SKM-1 treated with dmso at 0.1 percent for 144 hours (cell line): ENCODE data around the gene PALD1.
"Not testable (repeated sequence)": the region's sequence is repeated elsewhere in the genome, so short reads cannot be mapped to it uniquely, and the experiment has no call there.

Source experiments
- DNase-seq: peaks from one replicate; lab custom pipeline; 2025; ENCODE audit not compliant: unreplicated experiment; lab: John Stamatoyannopoulos, UW

Gene PALD1

DNA sequence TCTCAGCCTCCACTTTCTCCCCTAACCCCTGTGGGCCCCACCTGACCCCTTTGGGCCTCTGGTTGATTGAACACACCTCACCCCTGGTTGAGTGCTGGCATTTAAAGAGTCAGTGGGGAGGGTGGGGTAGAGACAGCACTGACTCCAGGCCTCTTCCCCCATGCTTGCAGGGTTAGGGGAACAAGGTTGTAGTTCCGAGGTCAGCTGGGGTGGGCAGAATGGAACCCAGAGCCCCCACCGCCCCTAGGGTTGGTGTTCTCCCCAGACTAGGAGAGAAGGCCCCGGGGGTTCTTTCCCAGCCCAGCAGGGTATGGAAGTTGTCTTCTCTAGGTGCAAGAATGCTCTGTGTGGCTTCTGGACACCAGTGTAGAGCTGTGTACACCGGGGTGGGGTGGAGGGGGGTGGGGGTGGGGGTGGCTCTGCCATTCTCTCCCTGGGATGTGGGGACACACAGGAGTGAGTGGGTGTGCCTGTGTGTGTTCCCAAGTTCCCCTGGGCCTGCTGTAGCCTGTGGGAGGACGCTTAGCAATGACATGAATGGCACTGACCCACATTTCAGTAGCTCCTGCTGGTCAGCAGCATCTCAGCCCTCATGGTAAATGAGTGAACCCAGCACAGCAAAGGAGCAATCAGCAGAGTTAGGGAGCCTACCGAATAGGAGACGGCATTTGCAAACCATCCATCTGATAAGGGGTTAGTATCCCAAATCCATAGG lies 90.4 kb downstream of the PALD1 start:
- DNase-seq: no peak

GRCh38 chr10:70571236-70571635 lies 92.7 kb downstream of the PALD1 start:
- no peak for DNase-seq

DNA sequence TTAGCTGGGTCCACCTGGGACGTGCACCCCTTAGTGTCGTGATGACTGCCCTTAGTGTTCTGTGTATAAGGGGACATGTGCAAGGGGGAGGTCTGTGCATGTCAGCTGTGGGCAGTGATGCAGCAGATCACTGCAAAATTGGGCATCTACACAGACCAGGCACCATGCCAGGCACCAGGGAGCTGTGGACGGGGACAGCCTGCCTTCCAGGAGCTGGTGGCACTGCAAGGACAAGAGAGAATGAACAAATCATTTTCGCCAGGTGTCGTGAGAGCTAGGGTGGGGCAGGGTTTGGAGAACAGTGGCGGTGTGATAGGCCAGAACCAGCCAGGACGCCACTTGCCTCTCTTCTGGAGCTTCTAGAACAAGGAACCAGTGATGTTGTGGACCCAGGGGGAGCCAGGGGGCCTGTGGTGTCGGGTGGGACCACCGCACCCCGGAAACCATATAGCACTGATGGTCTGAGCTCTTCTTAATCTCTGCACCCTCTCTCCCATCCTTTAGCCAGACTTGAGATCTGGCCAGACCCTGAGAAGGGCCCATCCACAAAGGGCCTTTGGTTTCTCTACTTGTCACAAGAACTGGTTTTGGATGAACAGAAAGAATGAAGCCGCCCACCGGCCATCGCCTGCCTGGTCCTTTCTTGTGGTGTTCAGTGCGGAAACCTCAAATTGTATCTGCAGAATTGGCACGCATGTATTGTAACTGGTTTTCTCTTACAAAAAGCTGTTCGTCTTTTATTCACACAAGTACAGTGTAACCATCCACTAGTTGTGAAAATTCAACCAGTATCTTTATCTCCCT lies 93.3 kb downstream of the PALD1 start:
- DNase-seq: no peak

DNA sequence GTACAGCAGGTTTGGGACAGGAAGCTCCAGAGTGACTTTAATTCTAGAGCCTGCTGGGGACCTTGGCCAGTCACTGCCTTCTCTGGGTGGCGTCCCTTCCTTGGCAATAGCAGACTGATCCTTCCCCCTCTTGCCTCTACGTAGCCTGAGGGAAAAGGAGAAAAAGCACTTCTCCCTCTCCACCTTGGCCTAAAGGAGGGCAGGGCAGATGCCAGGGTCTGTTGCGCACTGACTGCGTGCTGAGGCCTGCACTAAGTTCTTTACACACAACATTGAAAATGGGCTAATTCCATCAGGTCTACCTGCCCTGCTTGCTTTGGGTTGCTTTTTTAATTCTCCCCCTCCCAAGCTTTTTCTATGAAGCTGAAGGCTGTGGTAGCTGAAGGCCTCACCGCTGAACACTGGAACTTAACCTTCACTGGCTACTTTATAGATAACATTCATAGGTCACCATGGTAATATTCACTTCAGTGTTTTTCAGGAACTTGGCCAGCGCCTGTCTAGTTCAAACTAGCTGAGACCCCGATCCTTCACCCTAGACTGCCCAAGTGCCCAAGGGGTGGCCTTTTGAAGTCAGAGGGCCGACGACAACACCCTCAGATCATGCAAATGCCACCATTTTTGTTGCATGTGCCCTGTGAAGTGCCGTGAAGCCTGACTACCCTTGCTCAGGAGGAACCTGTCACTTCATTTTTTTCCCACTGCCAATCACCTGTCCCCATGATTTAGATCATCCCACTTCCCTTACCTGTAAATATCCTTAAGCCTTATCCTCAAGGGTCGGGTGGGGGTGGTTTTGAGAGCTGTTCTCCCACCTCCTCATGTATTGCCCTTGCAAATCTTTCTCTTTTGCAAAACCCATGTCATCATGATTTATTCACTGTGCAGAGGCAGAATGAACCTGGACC lies 95.3 kb downstream of the PALD1 start:
- no peak for DNase-seq

DNA sequence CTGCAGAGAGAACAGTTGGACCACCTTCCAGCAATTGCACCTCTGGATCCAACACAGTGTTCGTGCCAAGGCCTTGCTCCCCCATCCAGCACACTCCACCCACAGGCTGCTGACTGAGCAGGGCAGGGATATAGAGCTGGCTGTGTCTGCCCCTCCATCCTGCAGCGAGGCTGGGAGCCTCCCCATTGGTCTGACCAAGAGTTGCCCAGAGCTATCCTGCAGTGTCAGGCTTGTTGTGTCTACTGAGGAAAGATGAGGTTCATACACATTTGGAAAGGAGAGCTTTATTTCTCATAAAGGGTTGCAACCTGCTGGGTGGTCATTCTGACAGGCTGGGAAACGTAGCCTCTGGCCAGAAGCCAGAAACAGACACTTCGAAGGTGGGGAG lies 96.9 kb downstream of the PALD1 start:
- DNase-seq: no peak

DNA sequence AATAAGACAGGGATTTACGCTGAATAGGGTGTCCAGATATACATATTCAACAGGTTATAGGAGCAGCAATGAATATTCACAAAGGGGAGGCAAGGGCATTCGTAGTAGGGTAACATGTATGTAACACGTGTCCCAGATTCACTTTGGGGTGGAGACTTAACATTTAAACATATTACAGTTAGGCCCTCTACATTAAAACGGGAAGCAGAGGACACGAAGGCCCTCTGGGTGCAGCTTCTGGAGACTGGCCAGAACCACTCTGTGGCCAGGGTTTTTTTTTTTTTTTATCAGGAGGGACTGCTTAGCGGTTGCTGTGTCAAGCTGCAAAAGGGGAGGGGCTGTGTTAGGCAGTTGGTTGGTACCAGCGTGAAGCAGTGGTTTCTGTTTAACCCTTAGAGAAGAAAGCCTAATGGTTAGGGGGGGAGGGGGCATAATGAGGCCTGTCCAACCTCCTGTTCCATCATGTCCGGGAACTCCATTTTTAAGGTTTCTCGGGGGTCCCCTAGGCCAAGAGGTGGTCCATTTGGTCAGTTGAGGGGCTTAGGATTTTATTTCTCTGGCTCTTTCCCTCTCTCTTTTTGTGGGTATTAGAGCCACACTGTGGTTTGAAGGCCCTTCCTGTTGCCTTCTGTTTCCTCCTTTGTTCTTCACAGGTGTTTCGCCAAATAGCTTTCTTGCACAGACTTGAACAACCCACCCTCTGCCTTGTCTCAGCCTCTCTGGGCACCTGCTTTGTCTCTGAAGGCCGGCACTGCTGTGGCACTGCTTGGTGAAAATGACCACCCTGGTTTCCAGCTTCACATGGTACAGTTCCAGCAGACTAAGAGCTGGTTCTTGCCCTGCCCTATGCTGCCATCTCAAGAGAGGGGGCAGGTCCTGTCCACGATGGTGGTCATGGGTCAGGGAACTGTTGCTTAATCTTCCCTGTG lies 97.6 kb downstream of the PALD1 start:
- DNase-seq: peak; percentile 89

GRCh38 chr10:70576803-70577517 lies 98.4 kb downstream of the PALD1 start:
- peak; percentile 32 for DNase-seq

- DNase-seq: peak; percentile 37
These were observed 99.9 kb downstream of the PALD1 start for GRCh38 chr10:70578371-70578947.

DNA sequence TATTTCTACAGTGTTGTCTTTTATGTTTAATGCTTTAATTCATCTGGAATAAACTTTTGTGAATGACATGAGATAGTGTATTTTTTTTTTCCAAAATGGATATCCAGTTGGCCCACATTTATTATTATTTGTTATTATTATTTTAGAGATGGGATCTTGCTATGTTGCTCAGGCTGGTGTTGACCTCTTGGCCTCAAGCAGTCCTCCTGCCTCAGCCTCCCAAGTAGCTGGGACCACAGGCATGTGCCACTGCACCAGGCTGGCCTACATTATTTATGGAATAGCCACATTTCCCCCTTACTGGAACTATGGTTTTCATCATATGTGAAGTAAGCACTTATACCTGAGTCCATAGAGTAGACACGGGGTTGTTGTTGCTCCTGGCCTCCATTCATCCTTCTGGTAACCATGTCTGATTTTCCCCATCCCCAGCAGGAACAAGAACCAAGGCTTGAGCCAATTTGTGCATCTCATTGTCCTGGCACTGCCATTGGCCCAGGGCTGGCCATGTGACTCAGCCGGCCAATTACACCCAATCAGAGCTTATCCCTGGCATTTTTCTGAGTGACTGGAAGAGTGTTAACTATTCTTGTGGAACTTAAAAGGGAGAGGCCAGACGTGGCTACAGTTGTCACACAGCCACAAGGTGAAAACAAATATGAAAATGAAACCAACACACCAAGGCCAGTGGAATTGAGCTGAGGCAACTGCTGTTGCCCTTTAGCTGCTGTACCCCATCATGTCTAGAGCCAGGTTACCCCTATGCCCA lies 100.9 kb downstream of the PALD1 start:
- DNase-seq: no peak

GRCh38 chr10:70581176-70581575 lies 102.6 kb downstream of the PALD1 start:
- DNase-seq: not testable (repeated sequence)

GRCh38 chr10:70582793-70583668 lies 104.5 kb downstream of the PALD1 start:
- no peak for DNase-seq

- no peak for DNase-seq
These were observed 105.1 kb downstream of the PALD1 start for GRCh38 chr10:70583669-70584037.

DNA sequence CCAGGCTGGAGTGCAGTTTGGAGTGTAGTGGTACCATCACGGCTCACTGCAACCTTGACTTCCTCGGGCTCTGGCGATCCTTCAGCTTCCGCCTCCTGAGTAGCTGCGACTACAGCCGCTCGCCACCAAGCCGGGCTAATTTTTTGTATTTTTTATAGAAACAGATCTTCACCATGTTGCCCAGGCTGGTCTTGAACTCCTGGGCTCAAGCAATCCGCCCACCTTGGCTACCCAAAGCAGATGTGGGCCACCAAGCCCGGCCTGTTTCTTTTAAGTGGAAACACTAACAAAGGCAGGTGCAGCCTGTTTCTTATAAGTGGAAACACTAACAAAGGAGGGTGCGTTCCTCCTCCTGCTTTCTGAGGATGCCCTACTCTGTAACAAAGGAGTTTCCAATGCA lies 105.8 kb downstream of the PALD1 start:
- no peak for DNase-seq

DNA sequence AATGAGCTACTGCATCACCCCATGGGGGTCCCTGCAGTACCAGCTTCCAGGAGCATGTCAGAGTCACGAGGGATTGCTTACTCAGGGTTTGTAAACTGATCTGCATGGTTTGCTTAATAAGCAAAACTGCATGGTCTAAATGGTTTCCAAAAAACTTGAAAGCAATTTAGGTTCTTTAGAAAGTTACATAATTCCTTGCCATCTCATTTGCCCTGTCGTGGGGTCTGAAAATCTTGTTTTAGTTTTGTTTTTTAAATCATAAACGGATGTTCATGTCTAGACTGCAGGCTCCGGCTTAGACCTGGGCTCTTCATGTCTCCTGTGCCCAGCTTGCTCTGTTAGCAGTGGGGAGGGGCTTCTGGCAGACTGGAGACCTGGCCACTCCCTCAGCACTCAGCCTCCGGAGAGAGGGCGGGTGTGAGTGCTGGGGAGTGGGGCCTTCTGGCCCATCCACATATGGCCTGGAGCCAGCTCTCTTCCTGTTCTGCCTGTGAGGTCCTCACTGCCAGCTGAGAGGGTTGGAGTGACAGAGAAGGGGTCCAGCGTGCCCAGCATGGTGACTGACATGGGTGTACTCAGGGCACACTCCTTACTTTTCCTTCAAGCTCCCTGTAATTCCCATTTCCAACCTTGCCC lies 106.5 kb downstream of the PALD1 start:
- no peak for DNase-seq

- no peak for DNase-seq
These were observed 107.1 kb downstream of the PALD1 start for GRCh38 chr10:70585578-70586169.

GRCh38 chr10:70586348-70586930 lies 107.9 kb downstream of the PALD1 start:
- DNase-seq: no peak
